Testis (tissue), 2 donors: ENCODE measurements around the gene RNF128.
"Not testable (repeated sequence)": the region's sequence is repeated elsewhere in the genome, so short reads cannot be mapped to it uniquely, and the experiment has no call there.

ENCODE experiments used
- POLR2A ChIP-seq: fragments of 450-650 bp; IDR thresholded peaks from one replicate; pipeline ENCODE4 v1.6.1; 2017; ENCODE audit warnings: antibody characterized with exemption, mild to moderate bottlenecking, moderate library complexity
- TF ChIP-seq, protein P1 (sequence below), 3 experiments: fragments of 450-650 bp in 2 of 3; fragments of 200-600 bp in 1 of 3; sonication (generic) in 1 of 3; IDR thresholded peaks; one replicate each; pipeline ENCODE4 v1.5.1; 2016 to 2019; ENCODE audit warnings: antibody characterized with exemption in 3 of 3, mild to moderate bottlenecking in 2 of 3, moderate library complexity in 1 of 3

DNA sequence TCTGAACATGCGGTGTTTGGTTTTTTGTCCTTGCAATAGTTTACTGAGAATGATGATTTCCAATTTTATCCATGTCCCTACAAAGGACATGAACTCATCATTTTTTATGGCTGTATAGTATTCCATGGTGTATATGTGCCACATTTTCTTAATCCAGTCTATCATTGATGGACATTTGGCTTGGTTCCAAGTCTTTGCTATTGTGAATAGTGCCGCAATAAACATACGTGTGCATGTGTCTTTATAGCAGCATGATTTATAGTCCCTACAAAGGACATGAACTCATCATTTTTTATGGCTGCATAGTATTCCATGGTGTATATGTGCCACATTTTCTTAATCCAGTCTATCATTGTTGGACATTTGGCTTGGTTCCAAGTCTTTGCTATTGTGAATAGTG is 87.6 kb downstream of the RNF128 start:
- TF ChIP-seq, protein P1, sequence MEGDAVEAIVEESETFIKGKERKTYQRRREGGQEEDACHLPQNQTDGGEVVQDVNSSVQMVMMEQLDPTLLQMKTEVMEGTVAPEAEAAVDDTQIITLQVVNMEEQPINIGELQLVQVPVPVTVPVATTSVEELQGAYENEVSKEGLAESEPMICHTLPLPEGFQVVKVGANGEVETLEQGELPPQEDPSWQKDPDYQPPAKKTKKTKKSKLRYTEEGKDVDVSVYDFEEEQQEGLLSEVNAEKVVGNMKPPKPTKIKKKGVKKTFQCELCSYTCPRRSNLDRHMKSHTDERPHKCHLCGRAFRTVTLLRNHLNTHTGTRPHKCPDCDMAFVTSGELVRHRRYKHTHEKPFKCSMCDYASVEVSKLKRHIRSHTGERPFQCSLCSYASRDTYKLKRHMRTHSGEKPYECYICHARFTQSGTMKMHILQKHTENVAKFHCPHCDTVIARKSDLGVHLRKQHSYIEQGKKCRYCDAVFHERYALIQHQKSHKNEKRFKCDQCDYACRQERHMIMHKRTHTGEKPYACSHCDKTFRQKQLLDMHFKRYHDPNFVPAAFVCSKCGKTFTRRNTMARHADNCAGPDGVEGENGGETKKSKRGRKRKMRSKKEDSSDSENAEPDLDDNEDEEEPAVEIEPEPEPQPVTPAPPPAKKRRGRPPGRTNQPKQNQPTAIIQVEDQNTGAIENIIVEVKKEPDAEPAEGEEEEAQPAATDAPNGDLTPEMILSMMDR (IDR thresholded peaks at IDR 0.05), result not testable (repeated sequence)
- not testable (repeated sequence) for TF ChIP-seq POLR2A
